KOPT-K1 (cell line): Measurements from ENCODE around the gene FAM124A.

Experiments
- H3K27ac ChIP-seq: fragments of 200-600 bp; sonication (generic); 2 replicates; pipeline ENCODE4 v1.5.1; 2016; ENCODE audit warnings: antibody characterized with exemption, mild to moderate bottlenecking, low read depth, low read length; ENCODE audit not compliant: poor library complexity, severe bottlenecking
- H3K36me3 ChIP-seq: fragments of 200-600 bp; sonication (generic); 2 replicates; pipeline ENCODE4 v1.5.1; 2017; ENCODE audit warnings: antibody characterized with exemption, mild to moderate bottlenecking, low read length, moderate library complexity; ENCODE audit not compliant: insufficient read depth
- H3K9me3 ChIP-seq: fragments of 200-600 bp; sonication (generic); 2 replicates; pipeline ENCODE4 v1.5.1; 2017; ENCODE audit warnings: antibody characterized with exemption, low read length, mild to moderate bottlenecking; ENCODE audit not compliant: insufficient read depth, poor library complexity, severe bottlenecking

Gene FAM124A

GRCh38 chr13:51229731-51230130 lies 7.5 kb downstream of the FAM124A start:
- Histone ChIP-seq H3K27ac (no peak overlapping the region), H3K9me3 (peaks cover 4% of the 10 kb centered on the region), H3K36me3 (no peaks in the 10 kb centered on the region)

- H3K9me3 ChIP-seq = peaks cover 4% of the 10 kb centered on the region
- H3K27ac ChIP-seq = no peak overlapping the region
- H3K36me3 ChIP-seq = no peaks in the 10 kb centered on the region
Observed at GRCh38 chr13:51230477-51231105, 8.4 kb downstream of the FAM124A start.

- H3K36me3 ChIP-seq = no peaks in the 10 kb centered on the region
- peaks cover 4% of the 10 kb centered on the region for H3K9me3 ChIP-seq
- no peak overlapping the region for H3K27ac ChIP-seq
Observed at GRCh38 chr13:51231456-51231855, 9.3 kb downstream of the FAM124A start.

- H3K9me3 ChIP-seq = peaks cover 4% of the 10 kb centered on the region
- H3K36me3 ChIP-seq = no peaks in the 10 kb centered on the region
- H3K27ac ChIP-seq = no peak overlapping the region
Observed at GRCh38 chr13:51232328-51232727, 10.1 kb downstream of the FAM124A start.

DNA sequence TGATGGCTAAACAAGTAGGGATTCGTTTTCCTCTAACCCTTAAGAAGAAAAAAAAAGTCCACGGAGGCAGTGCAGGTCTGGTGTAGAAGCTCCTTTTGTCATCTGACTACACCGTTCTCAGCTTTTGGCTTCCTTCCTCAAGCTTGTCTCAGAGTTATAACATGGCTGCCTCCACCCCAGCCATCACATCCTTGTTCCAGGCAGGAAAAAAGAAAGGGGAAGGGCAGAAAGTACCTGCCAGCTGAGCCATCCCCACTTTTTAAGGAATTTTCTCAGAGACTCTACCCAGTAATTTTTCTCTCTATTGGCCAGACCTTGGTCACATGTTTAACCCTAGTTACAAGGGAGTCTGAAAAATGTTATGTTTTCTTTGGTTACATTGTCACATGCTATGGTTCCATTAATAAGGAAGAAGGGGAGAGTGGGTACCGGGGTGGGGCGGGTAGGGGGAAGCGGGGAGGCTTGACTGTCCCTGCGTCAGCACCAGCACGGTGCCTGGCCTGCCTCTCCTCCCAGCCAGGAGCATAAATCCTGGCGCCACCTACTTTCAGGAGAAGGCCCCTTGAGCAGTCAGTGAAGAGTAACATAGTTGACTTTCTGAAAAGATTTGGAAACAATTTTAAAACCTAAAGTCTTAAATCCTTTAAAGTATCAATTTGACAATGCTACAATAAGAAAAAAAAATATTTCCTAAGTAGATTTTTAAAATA lies 11.1 kb downstream of the FAM124A start:
- Histone ChIP-seq H3K36me3 (no peaks in the 10 kb centered on the region), H3K27ac (no peak overlapping the region)

GRCh38 chr13:51234676-51235075 lies 12.5 kb downstream of the FAM124A start:
- Histone ChIP-seq H3K9me3 (peaks cover 4% of the 10 kb centered on the region), H3K36me3 (no peaks in the 10 kb centered on the region), H3K27ac (no peak overlapping the region)

More for the DNA sequence above, 11.1 kb downstream of the FAM124A start:
- peaks cover 4% of the 10 kb centered on the region for H3K9me3 ChIP-seq

- no peak overlapping the region for H3K27ac ChIP-seq
- peaks cover 4% of the 10 kb centered on the region for H3K9me3 ChIP-seq
- H3K36me3 ChIP-seq = no peaks in the 10 kb centered on the region
Observed at GRCh38 chr13:51235186-51235585, 13.0 kb downstream of the FAM124A start.

- no peak overlapping the region for H3K27ac ChIP-seq
- no peaks in the 10 kb centered on the region for H3K36me3 ChIP-seq
- H3K9me3 ChIP-seq = peaks cover 4% of the 10 kb centered on the region
Observed at GRCh38 chr13:51235756-51236490, 13.7 kb downstream of the FAM124A start.

DNA sequence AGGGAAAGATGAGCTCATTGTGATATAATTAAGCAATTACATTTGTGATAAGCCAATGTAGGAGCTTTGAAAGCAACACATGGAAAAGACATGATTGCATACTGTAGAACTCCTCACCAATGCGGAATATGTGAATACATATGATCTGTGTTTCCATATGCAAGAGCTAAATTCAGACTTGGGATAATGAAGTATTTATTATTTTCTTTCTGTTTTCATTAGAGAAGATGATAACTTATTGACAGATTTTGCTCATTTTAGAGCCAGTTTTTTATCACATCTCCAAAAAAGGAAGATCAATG lies 14.2 kb downstream of the FAM124A start:
- peaks cover 4% of the 10 kb centered on the region for H3K9me3 ChIP-seq
- H3K36me3 ChIP-seq = no peaks in the 10 kb centered on the region
- no peak overlapping the region for H3K27ac ChIP-seq

- no peaks in the 10 kb centered on the region for H3K36me3 ChIP-seq
- no peak overlapping the region for H3K27ac ChIP-seq
- peaks cover 4% of the 10 kb centered on the region for H3K9me3 ChIP-seq
Observed at GRCh38 chr13:51237386-51237785, 15.2 kb downstream of the FAM124A start.

- H3K27ac ChIP-seq = no peak overlapping the region
- H3K9me3 ChIP-seq = peaks cover 3% of the 10 kb centered on the region
- no peaks in the 10 kb centered on the region for H3K36me3 ChIP-seq
Observed at GRCh38 chr13:51237887-51238286, 15.7 kb downstream of the FAM124A start.

- no peaks in the 10 kb centered on the region for H3K9me3 ChIP-seq
- H3K36me3 ChIP-seq = no peaks in the 10 kb centered on the region
- H3K27ac ChIP-seq = no peak overlapping the region
Observed at GRCh38 chr13:51240178-51240577, 18.0 kb downstream of the FAM124A start.

DNA sequence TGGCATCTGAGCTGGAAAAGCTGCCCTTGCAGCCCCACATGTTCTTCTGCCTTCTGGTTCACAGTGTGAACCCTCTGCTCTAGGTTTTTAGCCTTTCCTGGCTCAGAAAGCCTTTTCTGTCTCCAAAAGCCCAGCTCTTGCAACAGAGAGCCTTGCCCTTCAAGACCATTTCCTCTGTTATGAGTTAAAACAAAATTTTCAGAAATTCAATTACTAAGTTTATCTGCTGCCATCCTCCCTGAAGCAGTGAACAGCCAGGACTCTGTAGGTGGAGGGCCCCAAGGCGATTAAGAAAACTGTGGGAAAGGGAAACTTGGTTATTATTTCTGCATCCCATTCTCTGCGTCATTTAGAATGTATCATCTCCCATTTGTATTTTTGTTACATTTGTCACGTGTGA lies 18.8 kb downstream of the FAM124A start:
- no peak overlapping the region for H3K27ac ChIP-seq
- H3K36me3 ChIP-seq = no peaks in the 10 kb centered on the region
- no peaks in the 10 kb centered on the region for H3K9me3 ChIP-seq

DNA sequence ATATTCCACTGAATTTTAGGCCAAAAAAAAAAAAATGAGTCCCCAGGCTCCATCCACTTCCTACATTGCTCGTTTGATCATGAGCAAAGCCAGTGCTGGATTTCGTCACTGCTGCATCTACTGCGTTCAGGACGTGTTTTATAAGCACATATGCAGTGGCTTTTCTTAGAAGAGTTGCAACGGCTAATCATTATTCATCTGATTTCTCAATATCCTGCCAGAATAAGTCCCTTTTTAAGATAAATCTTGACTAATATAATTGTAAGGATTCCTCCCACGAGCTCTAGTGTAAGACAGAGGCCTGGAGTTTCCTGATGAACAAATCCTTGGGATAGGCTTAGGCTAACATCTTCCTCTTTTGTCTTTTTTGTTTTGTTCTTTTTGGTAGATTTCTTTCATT lies 19.5 kb downstream of the FAM124A start:
- H3K36me3 ChIP-seq = no peaks in the 10 kb centered on the region
- H3K9me3 ChIP-seq = no peaks in the 10 kb centered on the region
- H3K27ac ChIP-seq = no peak overlapping the region

DNA sequence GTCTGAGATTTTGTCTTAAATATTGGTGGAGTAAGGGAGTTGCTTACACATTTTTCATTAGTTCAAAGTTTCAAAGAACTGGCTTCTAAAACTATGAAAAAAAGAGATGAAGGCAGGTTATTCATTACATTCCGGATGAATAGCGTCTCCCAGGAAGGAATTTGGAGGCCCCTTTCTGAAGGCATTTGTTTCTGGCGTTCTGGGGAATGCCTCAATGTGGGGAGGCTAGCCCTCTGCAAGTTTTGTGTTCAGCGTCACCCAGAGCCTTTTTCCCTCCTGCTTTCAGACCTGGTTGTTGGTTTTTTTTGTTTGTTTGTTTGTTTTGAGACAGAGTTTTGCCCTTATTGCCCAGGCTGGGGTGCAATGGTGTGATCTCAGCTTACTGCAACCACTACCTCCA lies 21.0 kb downstream of the FAM124A start:
- Histone ChIP-seq H3K27ac (no peak overlapping the region), H3K9me3 (no peaks in the 10 kb centered on the region), H3K36me3 (no peaks in the 10 kb centered on the region)

GRCh38 chr13:51243832-51244231 lies 21.6 kb downstream of the FAM124A start:
- no peak overlapping the region for H3K27ac ChIP-seq
- H3K9me3 ChIP-seq = no peaks in the 10 kb centered on the region

More at GRCh38 chr13:51243832-51244231, 21.6 kb downstream of the FAM124A start:
- H3K36me3 ChIP-seq = no peaks in the 10 kb centered on the region
